ENCODE measurements around the gene PALLD. TPM values are rescaled to one million over a fixed set of nuclear protein-coding genes. Genes with fewer than 3 reads are reported as not detected.
A peak's percentile ranks its signal among the peaks of the same experiment; 100 is the strongest.

Gene PALLD
- total RNA-seq, 1 experiment from 2014 or later = 166 TPM

GRCh38 chr4:168507178-168507815 lies 10.4 kb downstream of the PALLD start:
- H3K36me3 ChIP-seq (ENCODE audit: control insufficient read depth in 1 of 2, insufficient read depth in 2 of 2, low read length in 2 of 2) = peaks cover 2 to 20% of the 10 kb centered on the region in 2 experiments; a peak in 2 of 4 replicates
- BruUV-seq (replicated peaks) = no TSS peak
- no peak overlapping the region for H3K4me3 ChIP-seq (replicated peaks in 1 of 2; ENCODE audit: low read depth in 1 of 2, low read length in 2 of 2)
- DNase-seq (ENCODE audit: low read depth, low spot score) = no peak
- H3K27ac ChIP-seq (ENCODE audit: low read depth, low read length) = peak overlapping the region; percentile 27; the same call in 1 of the 2 replicates
- no peak overlapping the region for H3K4me2 ChIP-seq (ENCODE audit: low read length)
- ATAC-seq = no peak
- intact Hi-C loops (cut with micrococcal nuclease) = no loop called here
- no peaks in the 10 kb centered on the region for H3K9me3 ChIP-seq (ENCODE audit: control insufficient read depth in 1 of 2, insufficient read depth in 1 of 2, low read depth in 1 of 2, low read length in 2 of 2)
- H3K27me3 ChIP-seq (ENCODE audit: insufficient read depth, low read length) = no peaks in the 10 kb centered on the region
- no peak overlapping the region for H2AFZ ChIP-seq (ENCODE audit: low read depth, low read length, poor library complexity, severe bottlenecking)
- 0 out of 2 replicates have a peak, but pooled peaks cover 8% of the 10 kb centered on the region for H4K20me1 ChIP-seq (ENCODE audit: insufficient read depth)
- peaks cover 26 to 87% of the 10 kb centered on the region in 2 experiments; a peak in 3 of 4 replicates for H3K4me1 ChIP-seq (ENCODE audit: control insufficient read depth in 1 of 2, insufficient read depth in 2 of 2, low read length in 2 of 2)
- H3K9ac ChIP-seq (ENCODE audit: low read length) = no peak overlapping the region
- RAD21 ChIA-PET (ENCODE audit: low non-redundant PET in 1 of 2, low total read pairs in 2 of 2, uncharacterized antibody in 2 of 2, unreplicated experiment in 2 of 2) = interaction anchor here in 1 of 2 experiments (1.1 kb wide), 1 partner anchor 33 kb away, joined by 3 read pairs; no protein-coding TSS in a partner anchor
- TF ChIP-seq ELF1 (IDR thresholded peaks at IDR 0.05; ENCODE audit: borderline replicate concordance, low read depth) (no peak), POLR2AphosphoS5 (IDR thresholded peaks at IDR 0.05; ENCODE audit: low read depth, low read length) (peak; percentile 19)
- POLR2A ChIA-PET = interaction anchor here (2.3 kb wide), 1 partner anchor 20 kb away, joined by 6 read pairs; no protein-coding TSS in a partner anchor
- peaks cover 97% of the 10 kb centered on the region for H3K79me2 ChIP-seq (ENCODE audit: insufficient read depth, low read length)
- CTCF ChIA-PET = no interaction called here
- H3K9me2 ChIP-seq (ENCODE audit: insufficient read depth) = no peaks in the 10 kb centered on the region

DNA sequence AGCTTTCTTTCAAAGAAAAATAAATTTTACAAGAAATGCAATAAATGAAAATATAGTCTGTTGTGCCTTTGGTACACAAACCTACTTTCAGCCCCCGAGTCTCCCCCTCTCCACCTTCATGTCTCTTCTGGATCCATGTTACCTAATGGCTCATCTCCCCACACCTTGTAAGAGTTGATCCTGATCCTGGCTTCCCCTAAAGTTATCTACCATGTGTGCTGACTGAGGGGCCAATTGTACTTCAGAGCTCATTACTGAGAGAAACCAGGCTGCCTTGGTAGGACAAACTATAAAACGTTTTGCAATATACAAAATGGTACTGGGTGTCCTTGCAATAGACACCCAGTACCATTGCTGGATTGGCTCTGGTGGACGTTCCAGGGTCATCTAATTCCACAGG lies 11.8 kb downstream of the PALLD start:
- Histone ChIP-seq H3K27ac (ENCODE audit: low read depth, low read length) (peak overlapping the region; percentile 9; the same call in 1 of the 2 replicates), H4K20me1 (ENCODE audit: insufficient read depth) (0 out of 2 replicates have a peak, but pooled peaks cover 8% of the 10 kb centered on the region), H2AFZ (ENCODE audit: low read depth, low read length, poor library complexity, severe bottlenecking) (no peak overlapping the region), H3K4me1 (ENCODE audit: control insufficient read depth in 1 of 2, insufficient read depth in 2 of 2, low read length in 2 of 2) (peaks cover 31 to 90% of the 10 kb centered on the region in 2 experiments; a peak in 3 of 4 replicates), H3K9me3 (ENCODE audit: control insufficient read depth in 1 of 2, insufficient read depth in 1 of 2, low read depth in 1 of 2, low read length in 2 of 2) (no peaks in the 10 kb centered on the region), H3K27me3 (ENCODE audit: insufficient read depth, low read length) (no peaks in the 10 kb centered on the region), H3K79me2 (ENCODE audit: insufficient read depth, low read length) (peaks cover 100% of the 10 kb centered on the region), H3K9me2 (ENCODE audit: insufficient read depth) (no peaks in the 10 kb centered on the region), H3K4me2 (ENCODE audit: low read length) (no peak overlapping the region), H3K36me3 (ENCODE audit: control insufficient read depth in 1 of 2, insufficient read depth in 2 of 2, low read length in 2 of 2) (peaks cover 0 to 21% of the 10 kb centered on the region in 2 experiments; a peak in 2 of 4 replicates), H3K4me3 (replicated peaks in 1 of 2; ENCODE audit: low read depth in 1 of 2, low read length in 2 of 2) (no peak overlapping the region), H3K9ac (ENCODE audit: low read length) (no peak overlapping the region)
- CTCF ChIA-PET = no interaction called here
- POLR2A ChIA-PET = interaction anchor here (0.9 to 2.3 kb wide), 2 partner anchors 9 to 21 kb away, joined by 6 to 8 read pairs; no protein-coding TSS in a partner anchor
- ATAC-seq (no peak), DNase-seq (ENCODE audit: low read depth, low spot score) (no peak)
- TF ChIP-seq, protein P1, sequence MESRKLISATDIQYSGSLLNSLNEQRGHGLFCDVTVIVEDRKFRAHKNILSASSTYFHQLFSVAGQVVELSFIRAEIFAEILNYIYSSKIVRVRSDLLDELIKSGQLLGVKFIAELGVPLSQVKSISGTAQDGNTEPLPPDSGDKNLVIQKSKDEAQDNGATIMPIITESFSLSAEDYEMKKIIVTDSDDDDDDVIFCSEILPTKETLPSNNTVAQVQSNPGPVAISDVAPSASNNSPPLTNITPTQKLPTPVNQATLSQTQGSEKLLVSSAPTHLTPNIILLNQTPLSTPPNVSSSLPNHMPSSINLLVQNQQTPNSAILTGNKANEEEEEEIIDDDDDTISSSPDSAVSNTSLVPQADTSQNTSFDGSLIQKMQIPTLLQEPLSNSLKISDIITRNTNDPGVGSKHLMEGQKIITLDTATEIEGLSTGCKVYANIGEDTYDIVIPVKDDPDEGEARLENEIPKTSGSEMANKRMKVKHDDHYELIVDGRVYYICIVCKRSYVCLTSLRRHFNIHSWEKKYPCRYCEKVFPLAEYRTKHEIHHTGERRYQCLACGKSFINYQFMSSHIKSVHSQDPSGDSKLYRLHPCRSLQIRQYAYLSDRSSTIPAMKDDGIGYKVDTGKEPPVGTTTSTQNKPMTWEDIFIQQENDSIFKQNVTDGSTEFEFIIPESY (IDR thresholded peaks at IDR 0.05; ENCODE audit: extremely low read depth, insufficient replicate concordance, low read length) = no peak
- TF ChIP-seq EZH2phosphoT487 (IDR thresholded peaks at IDR 0.05; ENCODE audit: borderline replicate concordance) (no peak), CBX3 (IDR thresholded peaks at IDR 0.05; ENCODE audit: low read depth) (no peak), POLR2A (IDR thresholded peaks at IDR 0.05; ENCODE audit: borderline replicate concordance, extremely low read depth, insufficient read depth, insufficient read length) (no peak), FOSL1 (IDR thresholded peaks at IDR 0.05; ENCODE audit: low read depth) (no peak), YY1 (IDR thresholded peaks at IDR 0.05; ENCODE audit: extremely low read depth, insufficient replicate concordance, low read depth, low read length) (no peak)
- intact Hi-C loops (cut with micrococcal nuclease) = no loop called here
- BruUV-seq (replicated peaks) = no TSS peak
- RAD21 ChIA-PET (ENCODE audit: low non-redundant PET in 1 of 2, low total read pairs in 2 of 2, uncharacterized antibody in 2 of 2, unreplicated experiment in 2 of 2) = no interaction called here
